ENCODE data around the gene OPRM1.

Gene OPRM1

GRCh38 chr6:154080461-154081189 is 41.6 kb downstream of the OPRM1 start:
- in situ Hi-C loops (cut with MboI; ENCODE audit: low sequenced_read_pairs), result no loop called here

GRCh38 chr6:154086510-154086909 is 47.5 kb downstream of the OPRM1 start:
- in situ Hi-C loops (cut with MboI; ENCODE audit: low sequenced_read_pairs), result no loop called here

GRCh38 chr6:154092326-154092962 is 53.4 kb downstream of the OPRM1 start:
- in situ Hi-C loops (cut with MboI; ENCODE audit: low sequenced_read_pairs), result no loop called here

GRCh38 chr6:154093231-154094044 is 54.4 kb downstream of the OPRM1 start:
- in situ Hi-C loops (cut with MboI; ENCODE audit: low sequenced_read_pairs), result no loop called here

GRCh38 chr6:154095571-154095970 is 56.5 kb downstream of the OPRM1 start:
- in situ Hi-C loops (cut with MboI; ENCODE audit: low sequenced_read_pairs), result no loop called here

GRCh38 chr6:154096316-154096715 is 57.3 kb downstream of the OPRM1 start:
- in situ Hi-C loops (cut with MboI; ENCODE audit: low sequenced_read_pairs), result no loop called here

GRCh38 chr6:154096834-154097233 is 57.8 kb downstream of the OPRM1 start:
- in situ Hi-C loops (cut with MboI; ENCODE audit: low sequenced_read_pairs), result no loop called here

- in situ Hi-C loops (cut with MboI; ENCODE audit: low sequenced_read_pairs), result no loop called here
These were observed 60.2 kb downstream of the OPRM1 start for GRCh38 chr6:154099211-154099610.

- in situ Hi-C loops (cut with MboI; ENCODE audit: low sequenced_read_pairs), result no loop called here
These were observed 67.2 kb downstream of the OPRM1 start for GRCh38 chr6:154106251-154106650.

- in situ Hi-C loops (cut with MboI; ENCODE audit: low sequenced_read_pairs), result no loop called here
These were observed 72.0 kb downstream of the OPRM1 start for GRCh38 chr6:154111025-154111424.

- in situ Hi-C loops (cut with MboI; ENCODE audit: low sequenced_read_pairs), result no loop called here
These were observed 73.3 kb downstream of the OPRM1 start for GRCh38 chr6:154112181-154112809.

GRCh38 chr6:154113392-154113791 is 74.4 kb downstream of the OPRM1 start:
- in situ Hi-C loops (cut with MboI; ENCODE audit: low sequenced_read_pairs), result no loop called here

- in situ Hi-C loops (cut with MboI; ENCODE audit: low sequenced_read_pairs), result no loop called here
These were observed 78.4 kb downstream of the OPRM1 start for GRCh38 chr6:154117485-154117884.

- in situ Hi-C loops (cut with MboI; ENCODE audit: low sequenced_read_pairs), result no loop called here
These were observed 83.3 kb downstream of the OPRM1 start for GRCh38 chr6:154122195-154122925.

- in situ Hi-C loops (cut with MboI; ENCODE audit: low sequenced_read_pairs), result no loop called here
These were observed 84.3 kb downstream of the OPRM1 start for GRCh38 chr6:154123155-154123956.

GRCh38 chr6:154125421-154125820 is 86.4 kb downstream of the OPRM1 start:
- in situ Hi-C loops (cut with MboI; ENCODE audit: low sequenced_read_pairs), result no loop called here

- in situ Hi-C loops (cut with MboI; ENCODE audit: low sequenced_read_pairs), result no loop called here
These were observed 88.6 kb downstream of the OPRM1 start for GRCh38 chr6:154127657-154128056.

GRCh38 chr6:154134471-154135147 is 95.6 kb downstream of the OPRM1 start:
- in situ Hi-C loops (cut with MboI; ENCODE audit: low sequenced_read_pairs), result no loop called here

- in situ Hi-C loops (cut with MboI; ENCODE audit: low sequenced_read_pairs), result no loop called here
These were observed 99.8 kb downstream of the OPRM1 start for GRCh38 chr6:154138793-154139192.
